ENCODE data around the gene IFT20. TPM values are rescaled to one million over a fixed set of nuclear protein-coding genes. Genes with fewer than 3 reads are reported as not detected.

Gene IFT20
- total and polyA plus RNA-seq, 2 donors (not counting 1 experiment from before 2014, with no cell fraction given): 51.4 to 53.7 TPM

DNA sequence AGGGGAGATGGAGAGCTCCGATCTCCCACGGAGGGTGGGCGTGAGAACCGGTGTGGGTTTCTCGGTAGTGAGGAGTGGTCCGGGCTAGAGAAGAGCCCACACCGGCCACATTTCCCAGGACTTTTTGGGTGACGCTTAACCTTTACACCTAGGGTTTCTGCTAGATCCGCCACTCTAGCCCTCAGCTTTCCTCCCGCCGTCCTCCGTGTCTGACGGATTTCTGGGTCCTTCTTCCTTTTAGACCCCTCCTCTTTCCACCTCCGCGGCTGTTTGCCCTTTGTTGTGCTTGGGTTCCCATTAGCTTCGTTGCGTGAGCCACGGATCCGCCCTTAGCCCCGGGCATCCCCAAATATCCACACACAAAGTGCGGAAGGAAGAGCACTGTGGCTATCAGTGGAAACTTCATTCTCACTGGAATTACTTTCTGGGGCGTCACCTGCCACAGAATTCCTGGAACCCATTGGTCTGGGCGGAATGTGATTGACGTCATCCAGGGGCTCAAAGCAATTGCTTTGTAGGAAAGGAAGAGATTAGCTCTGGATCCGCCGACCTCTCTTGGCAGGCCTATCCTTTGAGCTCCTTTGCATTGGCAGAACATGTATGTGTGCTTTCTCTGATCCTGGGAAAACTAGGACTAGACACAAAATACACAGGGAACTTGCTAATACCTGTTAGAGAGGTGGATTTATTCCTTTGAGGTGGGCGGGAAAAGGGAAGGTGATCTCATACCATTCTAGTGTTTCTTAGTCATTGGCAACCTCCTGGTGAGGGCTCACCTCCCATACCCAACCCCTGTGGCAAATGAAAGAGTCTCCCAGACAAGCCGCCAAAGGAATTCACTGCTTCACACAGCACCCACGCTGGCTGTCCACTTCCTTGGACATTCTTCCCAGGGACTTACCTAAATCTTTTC is 943 bp upstream of the IFT20 start:
- Histone ChIP-seq H2AFZ (ENCODE audit: low read length) (peak overlapping the region; percentile 60), H3K4me1 (ENCODE audit: control insufficient read depth, extremely low read depth, insufficient read depth, low read length) (peaks cover 17% of the 10 kb centered on the region), H3K36me3 (ENCODE audit: control insufficient read depth, insufficient read depth, low read length) (peaks cover 10% of the 10 kb centered on the region), H3K9ac (ENCODE audit: insufficient read depth, low read length) (peak overlapping the region; percentile 95), H3K9me3 (ENCODE audit: control insufficient read depth, insufficient read depth, low read depth, low read length) (no peaks in the 10 kb centered on the region), H3K27me3 (ENCODE audit: control insufficient read depth, insufficient read depth, low read length) (no peaks in the 10 kb centered on the region), H3K4me2 (ENCODE audit: extremely low read depth, insufficient read depth, low read length) (peak overlapping the region; percentile 89), H3K79me2 (ENCODE audit: control insufficient read depth, insufficient read depth, low read length) (peaks cover 50% of the 10 kb centered on the region), H4K20me1 (ENCODE audit: control insufficient read depth, extremely low read depth, insufficient read depth, low read length) (no peaks in the 10 kb centered on the region), H3K4me3 (replicated peaks in 1 of 4; ENCODE audit: control extremely low read depth in 1 of 4, insufficient read depth in 1 of 4, low read depth in 3 of 4, low read length in 4 of 4) (peak overlapping the region; percentile 85 to 99 (median 96)), H3K27ac (ENCODE audit: insufficient read depth, low read length) (peak overlapping the region; percentile 99)
- no peak for TF ChIP-seq EZH2 (IDR thresholded peaks at IDR 0.05; ENCODE audit: low read length, missing control alignments)
- TF ChIP-seq, protein P1, sequence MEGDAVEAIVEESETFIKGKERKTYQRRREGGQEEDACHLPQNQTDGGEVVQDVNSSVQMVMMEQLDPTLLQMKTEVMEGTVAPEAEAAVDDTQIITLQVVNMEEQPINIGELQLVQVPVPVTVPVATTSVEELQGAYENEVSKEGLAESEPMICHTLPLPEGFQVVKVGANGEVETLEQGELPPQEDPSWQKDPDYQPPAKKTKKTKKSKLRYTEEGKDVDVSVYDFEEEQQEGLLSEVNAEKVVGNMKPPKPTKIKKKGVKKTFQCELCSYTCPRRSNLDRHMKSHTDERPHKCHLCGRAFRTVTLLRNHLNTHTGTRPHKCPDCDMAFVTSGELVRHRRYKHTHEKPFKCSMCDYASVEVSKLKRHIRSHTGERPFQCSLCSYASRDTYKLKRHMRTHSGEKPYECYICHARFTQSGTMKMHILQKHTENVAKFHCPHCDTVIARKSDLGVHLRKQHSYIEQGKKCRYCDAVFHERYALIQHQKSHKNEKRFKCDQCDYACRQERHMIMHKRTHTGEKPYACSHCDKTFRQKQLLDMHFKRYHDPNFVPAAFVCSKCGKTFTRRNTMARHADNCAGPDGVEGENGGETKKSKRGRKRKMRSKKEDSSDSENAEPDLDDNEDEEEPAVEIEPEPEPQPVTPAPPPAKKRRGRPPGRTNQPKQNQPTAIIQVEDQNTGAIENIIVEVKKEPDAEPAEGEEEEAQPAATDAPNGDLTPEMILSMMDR (conservative IDR thresholded peaks at IDR 0.05 in 1 of 2, IDR thresholded peaks at IDR 0.05 in 1 of 2; ENCODE audit: low read depth in 1 of 2, low read length in 2 of 2): no peak
- peak; percentile 71 to 96 for DNase-seq (ENCODE audit: low read depth in 2 of 2)

DNA sequence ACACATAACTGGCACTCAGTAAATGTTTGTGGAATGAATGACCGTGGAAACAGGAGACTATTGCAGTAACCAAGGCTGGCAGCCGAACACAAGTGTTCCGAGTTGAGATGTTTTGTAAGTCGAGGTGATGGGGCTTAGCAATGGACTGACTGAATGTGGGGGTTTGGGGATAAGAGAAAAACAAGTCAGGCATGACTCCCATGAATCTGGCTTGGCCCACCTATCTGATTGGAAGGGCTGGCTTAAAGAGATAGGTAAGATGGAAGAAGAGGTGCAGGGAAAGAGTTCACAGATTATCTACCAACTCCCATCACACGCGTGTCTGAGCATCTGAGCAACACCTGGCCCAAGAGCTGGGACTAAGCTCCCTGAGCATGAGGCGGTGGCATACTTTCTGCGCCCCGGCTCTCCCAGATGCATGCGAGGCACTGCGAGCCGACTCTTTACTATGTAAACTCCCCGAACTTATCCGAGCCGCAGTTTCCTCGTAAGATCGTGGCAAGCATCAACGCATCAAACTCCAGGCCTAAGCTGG is 539 bp downstream of the IFT20 start:
- DNase-seq (ENCODE audit: low read depth in 2 of 2): no peak
- Histone ChIP-seq H3K36me3 (ENCODE audit: control insufficient read depth, insufficient read depth, low read length) (peaks cover 11% of the 10 kb centered on the region), H4K20me1 (ENCODE audit: control insufficient read depth, extremely low read depth, insufficient read depth, low read length) (no peaks in the 10 kb centered on the region), H3K4me1 (ENCODE audit: control insufficient read depth, extremely low read depth, insufficient read depth, low read length) (peaks cover 17% of the 10 kb centered on the region), H3K4me3 (replicated peaks in 1 of 4; ENCODE audit: control extremely low read depth in 1 of 4, insufficient read depth in 1 of 4, low read depth in 3 of 4, low read length in 4 of 4) (peak overlapping the region; percentile 60 to 99 (median 86)), H3K27me3 (ENCODE audit: control insufficient read depth, insufficient read depth, low read length) (no peaks in the 10 kb centered on the region), H3K9ac (ENCODE audit: insufficient read depth, low read length) (peak overlapping the region; percentile 94), H2AFZ (ENCODE audit: low read length) (peak overlapping the region; percentile 25), H3K9me3 (ENCODE audit: control insufficient read depth, insufficient read depth, low read depth, low read length) (no peaks in the 10 kb centered on the region), H3K4me2 (ENCODE audit: extremely low read depth, insufficient read depth, low read length) (peak overlapping the region; percentile 100), H3K27ac (ENCODE audit: insufficient read depth, low read length) (peak overlapping the region; percentile 99), H3K79me2 (ENCODE audit: control insufficient read depth, insufficient read depth, low read length) (peaks cover 48% of the 10 kb centered on the region)
- no peak for TF ChIP-seq EZH2 (IDR thresholded peaks at IDR 0.05; ENCODE audit: low read length, missing control alignments)
- TF ChIP-seq, protein P1 (conservative IDR thresholded peaks at IDR 0.05 in 1 of 2, IDR thresholded peaks at IDR 0.05 in 1 of 2; ENCODE audit: low read depth in 1 of 2, low read length in 2 of 2): no peak

DNA sequence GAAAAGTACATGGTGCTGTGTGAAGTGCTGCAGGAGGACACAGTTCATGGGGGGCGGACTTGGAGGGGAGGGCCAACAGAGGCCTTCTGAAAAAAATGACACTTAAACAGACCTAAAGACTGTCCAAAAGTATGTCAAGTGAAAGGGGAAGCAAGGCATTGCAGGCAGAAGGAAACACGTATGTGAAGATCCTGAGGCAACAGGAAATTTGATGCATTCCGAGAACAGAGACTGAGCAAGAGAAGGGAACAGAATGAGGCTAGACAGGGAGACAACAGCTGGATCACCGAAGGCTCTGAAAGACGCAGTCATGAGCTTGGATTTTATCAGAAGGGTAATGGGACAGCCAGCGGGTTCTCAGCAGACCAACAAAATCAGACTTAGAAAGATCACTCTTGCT is 1.1 kb downstream of the IFT20 start:
- Histone ChIP-seq H3K79me2 (ENCODE audit: control insufficient read depth, insufficient read depth, low read length) (peaks cover 43% of the 10 kb centered on the region), H4K20me1 (ENCODE audit: control insufficient read depth, extremely low read depth, insufficient read depth, low read length) (no peaks in the 10 kb centered on the region), H3K4me3 (replicated peaks in 1 of 4; ENCODE audit: control extremely low read depth in 1 of 4, insufficient read depth in 1 of 4, low read depth in 3 of 4, low read length in 4 of 4) (peak overlapping the region; percentile 60 to 99 (median 86)), H3K27ac (ENCODE audit: insufficient read depth, low read length) (peak overlapping the region; percentile 99), H3K9me3 (ENCODE audit: control insufficient read depth, insufficient read depth, low read depth, low read length) (no peaks in the 10 kb centered on the region), H3K9ac (ENCODE audit: insufficient read depth, low read length) (peak overlapping the region; percentile 94), H3K36me3 (ENCODE audit: control insufficient read depth, insufficient read depth, low read length) (peaks cover 8% of the 10 kb centered on the region), H2AFZ (ENCODE audit: low read length) (no peak overlapping the region), H3K4me2 (ENCODE audit: extremely low read depth, insufficient read depth, low read length) (peak overlapping the region; percentile 100), H3K4me1 (ENCODE audit: control insufficient read depth, extremely low read depth, insufficient read depth, low read length) (peaks cover 17% of the 10 kb centered on the region), H3K27me3 (ENCODE audit: control insufficient read depth, insufficient read depth, low read length) (no peaks in the 10 kb centered on the region)
- TF ChIP-seq, protein P1 (conservative IDR thresholded peaks at IDR 0.05 in 1 of 2, IDR thresholded peaks at IDR 0.05 in 1 of 2; ENCODE audit: low read depth in 1 of 2, low read length in 2 of 2): no peak
- no peak for TF ChIP-seq EZH2 (IDR thresholded peaks at IDR 0.05; ENCODE audit: low read length, missing control alignments)
- no peak for DNase-seq (ENCODE audit: low read depth in 2 of 2)

Data from fibroblast of lung (primary cell).